Stimulated activated CD8-positive, alpha-beta memory T cell treated with anti-CD3 and anti-CD28 coated beads, Interleukin-15, amount 100 ng/mL, for 4 hours (primary cell): Measurements from ENCODE around the gene DAB2IP.
"Not testable (repeated sequence)": the region's sequence is repeated elsewhere in the genome, so short reads cannot be mapped to it uniquely, and the experiment has no call there.

Experiments used
- DNase-seq, 2 donors: peaks; one replicate each; pipeline ENCODE4 v3.0.0-alpha.2; 2020; ENCODE audit warnings: low read depth in 2 of 2

Gene DAB2IP

GRCh38 chr9:121776739-121777637 lies 125.6 kb downstream of the DAB2IP start:
- DNase-seq, result no peak

GRCh38 chr9:121778252-121779225 lies 127.1 kb downstream of the DAB2IP start:
- no peak for DNase-seq

DNA sequence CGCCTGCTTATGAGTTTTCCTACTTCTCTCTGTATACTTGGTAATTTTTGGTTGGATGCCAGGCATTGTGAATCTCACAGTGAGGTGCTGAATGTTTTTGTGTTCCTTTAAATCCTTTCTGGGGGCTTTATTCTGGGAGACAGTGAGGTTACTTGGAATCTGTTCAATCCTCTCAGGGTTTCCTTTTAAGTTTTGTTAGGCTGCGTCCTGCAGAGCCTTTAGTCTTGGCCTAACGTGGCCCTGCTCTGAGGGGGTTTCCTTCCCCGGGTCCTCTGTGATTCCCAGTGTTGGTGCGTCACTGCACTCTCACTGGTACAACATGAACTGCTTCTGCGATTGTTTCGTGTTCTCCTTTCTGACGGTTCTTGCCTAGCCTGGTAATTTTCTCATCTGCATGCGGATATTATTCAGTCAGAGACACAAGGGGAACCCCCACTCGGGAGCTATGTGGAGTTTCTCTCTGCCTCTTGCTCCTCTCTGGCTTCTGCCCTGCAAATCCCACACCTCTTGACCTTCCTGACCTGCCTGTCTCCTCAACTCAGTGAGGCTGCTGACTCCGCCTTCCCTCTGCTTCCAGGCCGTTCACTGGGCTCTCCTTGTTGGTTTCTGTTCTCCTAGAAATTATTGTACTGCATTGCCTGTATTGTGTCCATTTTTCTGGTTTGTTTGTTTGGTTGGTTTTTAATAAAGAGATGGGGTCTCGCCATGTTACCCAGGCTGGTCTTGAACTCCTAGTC lies 128.1 kb downstream of the DAB2IP start:
- DNase-seq, result no peak

DNA sequence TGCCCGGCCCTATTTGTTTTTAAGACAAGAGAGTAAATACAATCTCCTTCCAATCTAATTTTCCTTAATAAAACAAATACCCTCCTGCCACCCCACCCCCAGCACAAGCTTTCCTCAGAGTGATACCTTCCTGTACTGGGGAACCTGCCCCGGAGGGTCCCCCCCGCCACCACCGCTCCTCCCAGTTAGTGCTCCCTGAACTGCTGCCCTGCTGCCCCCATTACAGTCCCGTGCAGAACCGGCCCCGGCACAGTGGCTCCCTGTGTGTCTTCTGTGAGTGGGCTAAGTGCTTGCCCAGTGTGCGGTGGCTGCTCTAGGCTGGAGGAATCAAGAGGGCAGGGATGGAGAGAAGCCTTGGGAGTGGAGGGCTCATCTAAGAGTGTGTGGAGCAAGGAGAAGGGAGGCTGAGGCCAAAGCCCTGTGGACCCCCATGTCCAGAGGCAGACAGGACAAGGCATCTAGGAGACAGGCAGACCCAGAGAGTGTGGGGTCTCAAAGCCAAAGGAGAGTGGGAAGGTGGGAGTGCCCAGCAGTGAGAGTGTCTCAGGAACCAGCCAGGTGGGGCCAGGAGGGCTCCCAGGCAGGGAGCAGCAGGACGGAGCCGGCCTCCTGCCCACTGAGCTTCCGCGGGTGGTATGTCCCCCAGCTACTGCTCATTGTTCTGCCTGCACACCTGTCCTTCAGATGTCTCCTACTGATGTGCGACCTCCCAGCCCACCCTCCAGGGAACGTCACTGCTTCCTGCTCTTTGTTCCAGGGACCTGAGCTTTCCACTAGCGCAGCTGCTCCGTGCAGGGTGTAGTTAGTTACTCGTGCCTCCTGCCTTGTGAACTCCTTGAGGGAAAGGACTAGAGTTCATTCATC lies 129.0 kb downstream of the DAB2IP start:
- no peak for DNase-seq

DNA sequence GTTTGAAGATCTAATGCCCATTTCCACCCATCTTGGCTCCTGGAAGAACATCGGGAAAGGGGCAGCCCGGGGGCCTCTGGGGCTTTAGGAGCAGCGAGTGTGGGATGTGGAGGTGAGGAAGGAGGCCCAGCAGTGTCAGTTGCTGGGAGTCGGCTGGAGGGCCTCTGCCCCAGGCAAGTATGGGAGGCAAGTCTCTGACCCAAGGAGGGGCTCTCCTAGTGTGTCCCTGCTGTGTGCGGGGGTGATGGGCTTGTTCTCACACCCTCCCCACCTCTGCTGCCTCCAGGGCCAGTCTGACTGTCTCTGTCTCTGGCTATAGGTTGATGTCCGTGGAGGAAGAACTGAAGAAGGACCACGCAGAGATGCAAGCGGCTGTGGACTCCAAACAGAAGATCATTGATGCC lies 129.7 kb downstream of the DAB2IP start:
- no peak for DNase-seq

GRCh38 chr9:121781701-121782464 lies 130.4 kb downstream of the DAB2IP start:
- no peak for DNase-seq

- DNase-seq, result no peak
Measured at GRCh38 chr9:121782514-121783110, 131.2 kb downstream of the DAB2IP start.

- DNase-seq, result no peak
Measured at GRCh38 chr9:121783111-121783510, 131.7 kb downstream of the DAB2IP start.

- no peak for DNase-seq
Measured at GRCh38 chr9:121783521-121784507, 132.4 kb downstream of the DAB2IP start.

DNA sequence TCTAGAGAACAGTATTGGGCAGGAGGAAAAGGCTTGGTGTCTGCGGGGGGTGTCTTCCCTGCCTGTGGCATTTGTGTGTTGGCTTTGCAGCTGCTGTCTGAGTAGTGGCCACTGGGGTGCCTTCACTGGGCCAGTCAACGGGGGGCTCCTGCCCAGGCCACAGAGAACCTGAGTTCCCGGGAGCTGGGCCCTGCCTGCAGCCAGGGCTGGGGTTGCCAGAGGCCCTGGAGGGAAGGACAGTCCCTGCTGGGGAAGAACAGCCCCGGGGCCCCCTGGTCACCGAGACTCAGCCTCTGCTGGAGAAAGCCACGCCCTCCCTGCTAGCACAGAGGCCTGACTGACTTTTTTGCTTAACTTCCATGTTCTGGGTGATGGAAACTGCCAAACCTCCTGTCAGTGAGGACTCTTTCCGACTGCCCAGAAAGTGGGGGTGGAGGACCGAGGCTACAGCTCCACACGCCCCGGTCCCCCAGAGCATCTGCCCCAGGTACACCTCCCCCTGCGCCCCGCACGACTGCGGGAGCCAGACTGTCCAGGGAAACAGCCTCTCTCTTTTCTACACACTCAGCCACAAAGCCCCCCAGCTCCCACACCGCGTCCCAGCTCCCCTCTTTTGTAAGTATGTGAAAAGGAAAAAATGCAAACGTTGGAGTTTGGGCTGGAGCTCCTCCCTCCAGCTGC lies 133.4 kb downstream of the DAB2IP start:
- no peak for DNase-seq

GRCh38 chr9:121785673-121786542 lies 134.5 kb downstream of the DAB2IP start:
- DNase-seq, result no peak

DNA sequence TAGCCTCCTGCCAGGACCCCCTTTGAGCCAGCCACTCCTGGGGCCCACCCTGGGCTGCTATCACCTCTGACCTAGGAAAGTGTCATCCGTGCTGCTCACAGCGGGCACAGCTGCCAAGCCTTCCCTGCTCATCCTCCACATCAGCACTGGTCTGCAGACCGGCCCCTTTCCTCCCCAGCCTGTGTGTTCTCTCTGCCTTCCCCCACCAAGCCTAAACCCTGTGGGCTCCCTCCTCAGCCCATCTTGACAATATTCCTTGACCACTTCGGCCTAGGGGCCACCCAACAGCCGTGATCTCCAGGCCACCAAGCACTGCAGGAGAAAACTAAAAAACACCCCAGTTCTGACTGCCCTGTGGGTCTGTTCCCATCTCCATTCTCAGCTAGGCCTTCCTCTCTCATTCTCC lies 135.1 kb downstream of the DAB2IP start:
- no peak for DNase-seq

DNA sequence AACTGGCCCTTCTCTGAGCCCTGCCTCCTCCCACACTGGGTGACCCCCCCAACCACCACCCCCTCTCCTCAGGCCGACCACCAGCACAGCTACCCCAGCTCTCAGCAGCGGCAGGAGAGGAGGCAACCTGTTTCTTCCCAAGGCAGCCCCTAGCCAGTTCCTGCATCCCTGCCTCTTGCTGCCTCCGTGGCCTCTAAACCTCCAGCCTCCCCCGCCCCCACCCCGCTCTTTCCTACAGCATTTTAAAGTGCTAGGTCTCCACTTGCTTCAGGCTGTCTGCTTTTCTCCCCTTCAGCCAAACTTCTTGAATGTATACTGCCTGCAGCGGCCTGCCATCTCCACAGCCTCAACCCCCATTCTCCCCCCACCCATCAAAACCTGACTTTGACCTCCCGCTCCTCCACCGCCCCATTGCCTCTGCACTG lies 135.6 kb downstream of the DAB2IP start:
- DNase-seq, result no peak

GRCh38 chr9:121788686-121789366 lies 137.4 kb downstream of the DAB2IP start:
- DNase-seq, result no peak

DNA sequence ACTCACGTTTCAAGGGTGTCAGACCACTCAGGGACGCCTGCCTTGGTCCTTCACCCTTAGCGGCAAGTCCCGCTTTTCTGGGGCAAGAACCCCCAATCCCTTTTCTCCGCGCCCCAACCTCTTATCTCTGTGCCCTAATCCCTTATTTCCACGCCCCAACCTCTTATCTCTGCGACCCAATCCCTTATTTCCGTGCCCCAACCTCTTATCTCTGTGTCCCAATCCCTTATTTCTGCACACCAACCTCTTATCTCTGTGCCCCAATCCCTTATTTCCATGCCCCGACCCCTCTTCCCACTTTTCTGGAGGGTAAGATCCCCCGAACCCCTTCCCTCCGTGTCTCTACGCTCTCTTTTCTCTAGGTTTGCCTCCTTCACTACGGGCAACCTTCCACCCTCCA lies 139.4 kb downstream of the DAB2IP start:
- DNase-seq, result no peak

DNA sequence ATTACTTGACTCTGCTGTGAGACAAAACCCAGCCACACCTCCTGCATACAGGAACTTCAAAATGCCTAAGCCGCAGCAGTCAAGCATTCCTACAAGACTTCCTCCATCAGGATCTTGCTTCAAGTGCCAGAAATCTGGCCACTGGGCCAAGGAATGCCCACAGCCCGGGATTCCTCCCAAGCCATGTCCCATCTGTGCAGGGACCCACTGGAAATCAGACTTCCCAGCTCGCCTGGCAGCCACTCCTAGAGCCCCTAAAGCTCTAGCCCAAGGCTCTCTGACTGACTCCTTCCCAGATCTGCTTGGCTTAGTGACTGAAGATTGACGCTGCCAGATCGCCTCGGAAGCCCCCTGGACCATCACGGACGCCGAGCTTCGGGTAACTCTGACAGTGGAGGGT lies 141.0 kb downstream of the DAB2IP start:
- DNase-seq, result not testable (repeated sequence)
